ENCODE measurements around the gene AFTPH.

GRCh38 chr2:64638502-64639120 is 114.5 kb downstream of the AFTPH start:
- TF ChIP-seq CTCF (IDR thresholded peaks at IDR 0.05; ENCODE audit: insufficient read depth, low read depth, low read length) (no peak), EZH2 (IDR thresholded peaks at IDR 0.05; ENCODE audit: insufficient read depth, low read length) (no peak)

Measured in astrocyte (in vitro differentiated cells and primary cell).